ENCODE measurements around the gene ADGRL3. TPM values are rescaled to one million over a fixed set of nuclear protein-coding genes. Genes with fewer than 3 reads are reported as not detected.

Gene ADGRL3
- total and polyA plus RNA-seq, 7 donors: 0.06 to 2.8 (median 0.42) TPM

DNA sequence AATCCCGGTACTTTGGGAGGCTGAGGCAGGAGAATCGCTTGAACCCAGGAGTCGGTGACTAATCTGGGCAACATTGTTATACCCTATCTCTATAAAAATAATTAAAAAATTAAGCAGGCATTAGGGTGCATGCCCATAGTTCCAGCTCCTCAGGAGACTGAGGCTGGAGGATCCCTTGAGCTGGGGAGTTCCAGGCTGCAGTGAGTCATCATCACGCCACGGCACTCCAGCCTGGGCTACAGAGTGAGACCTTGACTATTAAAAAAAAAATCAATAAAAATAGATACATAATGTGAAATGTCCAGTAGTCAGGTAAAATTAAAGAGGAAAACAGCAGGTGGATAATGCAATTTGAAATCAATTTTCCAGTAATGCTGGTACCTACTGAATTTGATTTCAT lies 14.6 kb downstream of the ADGRL3 start:
- 78 to 94% (median 84%) methylated on average over 5 of the region's 5 CpGs for WGBS, 3 donors
- intact Hi-C loops (cut with DNase I): no loop called here

DNA sequence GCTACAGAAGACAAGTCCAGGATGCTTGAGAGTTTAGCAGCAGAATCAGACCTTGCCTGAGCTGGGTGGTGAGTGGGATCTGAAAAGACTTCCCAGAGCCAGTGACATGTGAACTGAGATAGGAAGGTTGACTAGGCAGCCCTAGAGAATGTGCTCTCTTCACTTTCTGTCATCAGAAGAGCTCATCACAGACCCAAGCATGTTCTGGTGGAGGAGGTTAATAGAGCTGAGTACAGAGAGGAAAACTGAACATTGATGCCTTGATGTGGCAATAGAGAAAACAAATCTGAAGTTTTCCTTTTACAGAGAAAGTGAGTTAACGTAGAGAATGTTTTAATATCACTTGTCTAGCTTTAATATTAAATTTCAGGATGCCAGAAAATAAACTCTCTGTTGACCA lies 17.1 kb downstream of the ADGRL3 start:
- Histone ChIP-seq H3K4me1 (no peaks in the 10 kb centered on the region), H3K27me3 (ENCODE audit: insufficient read depth in 3 of 3, low read length in 2 of 3) (no peaks in the 10 kb centered on the region), H3K4me3 (no peak overlapping the region), H3K9me3 (no peaks in the 10 kb centered on the region), H3K36me3 (ENCODE audit: insufficient read depth in 1 of 2, low read depth in 1 of 2) (no peaks in the 10 kb centered on the region), H3K27ac (no peak overlapping the region)
- TF ChIP-seq, protein P1, sequence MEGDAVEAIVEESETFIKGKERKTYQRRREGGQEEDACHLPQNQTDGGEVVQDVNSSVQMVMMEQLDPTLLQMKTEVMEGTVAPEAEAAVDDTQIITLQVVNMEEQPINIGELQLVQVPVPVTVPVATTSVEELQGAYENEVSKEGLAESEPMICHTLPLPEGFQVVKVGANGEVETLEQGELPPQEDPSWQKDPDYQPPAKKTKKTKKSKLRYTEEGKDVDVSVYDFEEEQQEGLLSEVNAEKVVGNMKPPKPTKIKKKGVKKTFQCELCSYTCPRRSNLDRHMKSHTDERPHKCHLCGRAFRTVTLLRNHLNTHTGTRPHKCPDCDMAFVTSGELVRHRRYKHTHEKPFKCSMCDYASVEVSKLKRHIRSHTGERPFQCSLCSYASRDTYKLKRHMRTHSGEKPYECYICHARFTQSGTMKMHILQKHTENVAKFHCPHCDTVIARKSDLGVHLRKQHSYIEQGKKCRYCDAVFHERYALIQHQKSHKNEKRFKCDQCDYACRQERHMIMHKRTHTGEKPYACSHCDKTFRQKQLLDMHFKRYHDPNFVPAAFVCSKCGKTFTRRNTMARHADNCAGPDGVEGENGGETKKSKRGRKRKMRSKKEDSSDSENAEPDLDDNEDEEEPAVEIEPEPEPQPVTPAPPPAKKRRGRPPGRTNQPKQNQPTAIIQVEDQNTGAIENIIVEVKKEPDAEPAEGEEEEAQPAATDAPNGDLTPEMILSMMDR (IDR thresholded peaks at IDR 0.05): no peak
- no peak for DNase-seq
- intact Hi-C loops (cut with DNase I): no loop called here
- WGBS, 3 donors: 77 to 85% (median 82%) methylated on average over 1 of the region's 1 CpG
- ATAC-seq: no peak

More for the DNA sequence above, 14.6 kb downstream of the ADGRL3 start:
- H3K27ac ChIP-seq: no peak overlapping the region
- H3K36me3 ChIP-seq (ENCODE audit: insufficient read depth in 1 of 2, low read depth in 1 of 2): no peaks in the 10 kb centered on the region
- no peak overlapping the region for H3K4me3 ChIP-seq
- ATAC-seq: no peak
- TF ChIP-seq, protein P1 (IDR thresholded peaks at IDR 0.05): no peak
- H3K27me3 ChIP-seq (ENCODE audit: insufficient read depth in 3 of 3, low read length in 2 of 3): no peaks in the 10 kb centered on the region
- H3K4me1 ChIP-seq: no peaks in the 10 kb centered on the region
- DNase-seq: no peak
- no peaks in the 10 kb centered on the region for H3K9me3 ChIP-seq

DNA sequence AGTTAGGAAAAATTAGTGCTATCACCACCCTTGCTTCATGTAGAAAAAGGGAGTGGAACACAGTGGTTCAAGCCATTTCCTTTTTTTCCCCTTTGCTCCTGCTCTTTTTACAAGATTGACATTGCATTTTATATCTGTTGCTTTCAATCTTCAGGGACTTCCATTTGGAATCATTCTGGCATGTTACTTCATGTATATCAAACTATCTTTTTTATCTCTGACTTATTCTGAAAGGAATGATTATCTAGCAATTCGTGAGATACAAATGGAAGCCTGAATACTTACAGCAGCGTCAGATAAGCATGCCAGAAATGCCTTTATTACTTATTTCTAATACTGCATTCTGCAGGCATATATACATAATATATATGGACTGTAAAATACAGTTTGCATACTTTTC lies 20.4 kb downstream of the ADGRL3 start:
- Histone ChIP-seq H3K36me3 (ENCODE audit: insufficient read depth in 1 of 2, low read depth in 1 of 2) (no peaks in the 10 kb centered on the region), H3K4me1 (no peaks in the 10 kb centered on the region), H3K27me3 (ENCODE audit: insufficient read depth in 3 of 3, low read length in 2 of 3) (no peaks in the 10 kb centered on the region), H3K27ac (no peak overlapping the region), H3K4me3 (no peak overlapping the region), H3K9me3 (no peaks in the 10 kb centered on the region)
- TF ChIP-seq, protein P1 (IDR thresholded peaks at IDR 0.05): no peak
- intact Hi-C loops (cut with DNase I): no loop called here
- DNase-seq (no peak), ATAC-seq (no peak)
- WGBS, 3 donors: 55 to 71% (median 69%) methylated on average over 2 of the region's 2 CpGs

DNA sequence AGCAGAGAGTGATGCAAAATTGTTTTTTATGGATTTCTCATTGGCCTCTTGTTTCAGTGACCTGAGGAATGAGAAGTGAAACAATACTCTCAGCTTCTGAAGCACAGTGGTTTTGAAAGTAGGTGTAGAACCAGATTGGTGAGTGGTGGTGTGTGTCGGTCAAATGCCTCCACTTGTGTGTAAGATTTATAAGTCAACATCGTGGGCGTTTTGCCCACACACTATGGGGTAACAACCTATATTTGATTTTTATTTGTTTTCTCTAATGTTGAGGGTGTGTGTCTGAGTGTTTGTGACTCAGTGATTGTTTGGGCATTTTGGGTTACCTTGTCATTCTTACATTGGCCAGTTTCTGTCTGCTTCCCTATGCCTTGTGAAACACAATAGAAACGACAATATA lies 23.3 kb downstream of the ADGRL3 start:
- ATAC-seq (no peak), DNase-seq (no peak)
- Histone ChIP-seq H3K27ac (no peak overlapping the region), H3K4me3 (no peak overlapping the region), H3K36me3 (ENCODE audit: insufficient read depth in 1 of 2, low read depth in 1 of 2) (no peaks in the 10 kb centered on the region), H3K9me3 (no peaks in the 10 kb centered on the region), H3K27me3 (ENCODE audit: insufficient read depth in 3 of 3, low read length in 2 of 3) (no peaks in the 10 kb centered on the region), H3K4me1 (no peaks in the 10 kb centered on the region)
- 93 to 95% (median 95%) methylated on average over 4 of the region's 4 CpGs for WGBS, 3 donors
- TF ChIP-seq, protein P1 (IDR thresholded peaks at IDR 0.05): no peak
- intact Hi-C loops (cut with DNase I): no loop called here

DNA sequence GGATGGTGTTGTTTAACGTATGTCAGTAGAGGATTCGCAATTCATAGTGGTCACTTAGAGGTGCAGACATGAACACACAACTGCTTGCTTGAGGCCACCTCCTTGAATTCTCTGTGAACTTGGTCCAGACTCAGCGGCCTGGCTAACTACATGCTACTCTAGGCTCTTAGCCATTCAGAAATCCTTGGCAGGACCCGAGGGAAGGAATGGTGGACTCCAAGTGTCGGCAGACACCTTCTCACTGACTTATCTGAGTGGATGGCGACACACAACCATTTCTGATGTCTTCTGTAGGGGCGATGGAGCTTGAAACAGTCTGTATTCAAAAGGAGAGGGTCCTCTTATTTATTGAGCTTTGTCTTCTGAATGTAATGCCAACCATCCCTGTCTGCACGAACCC lies 24.4 kb downstream of the ADGRL3 start:
- H3K27ac ChIP-seq: no peak overlapping the region

More for the DNA sequence above, 24.4 kb downstream of the ADGRL3 start:
- no peaks in the 10 kb centered on the region for H3K4me1 ChIP-seq
- intact Hi-C loops (cut with DNase I): no loop called here
- no peak overlapping the region for H3K4me3 ChIP-seq
- 83 to 85% (median 84%) methylated on average over 8 of the region's 8 CpGs for WGBS, 3 donors
- no peaks in the 10 kb centered on the region for H3K9me3 ChIP-seq
- ATAC-seq (no peak), DNase-seq (no peak)
- no peaks in the 10 kb centered on the region for H3K27me3 ChIP-seq (ENCODE audit: insufficient read depth in 3 of 3, low read length in 2 of 3)
- no peaks in the 10 kb centered on the region for H3K36me3 ChIP-seq (ENCODE audit: insufficient read depth in 1 of 2, low read depth in 1 of 2)
- TF ChIP-seq, protein P1 (IDR thresholded peaks at IDR 0.05): no peak

Measured in psoas muscle (tissue), 8 donors.